ENCODE results near the gene ITGB5.

The ITGB5 gene

GRCh38 chr3:124763644-124764358, 123.4 kb downstream of the ITGB5 start:
- DNase-seq (ENCODE audit: low read depth) = no peak
- no peak for TF ChIP-seq MYC (IDR thresholded peaks at IDR 0.05; ENCODE audit: low read depth, low read length)
- TF ChIP-seq POLR2A (IDR thresholded peaks at IDR 0.05; ENCODE audit: extremely low read depth, insufficient read length) = no peak
- TF ChIP-seq, protein P1, sequence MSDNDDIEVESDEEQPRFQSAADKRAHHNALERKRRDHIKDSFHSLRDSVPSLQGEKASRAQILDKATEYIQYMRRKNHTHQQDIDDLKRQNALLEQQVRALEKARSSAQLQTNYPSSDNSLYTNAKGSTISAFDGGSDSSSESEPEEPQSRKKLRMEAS (IDR thresholded peaks at IDR 0.05; ENCODE audit: low read depth, low read length) = no peak
- TF ChIP-seq, protein P2, sequence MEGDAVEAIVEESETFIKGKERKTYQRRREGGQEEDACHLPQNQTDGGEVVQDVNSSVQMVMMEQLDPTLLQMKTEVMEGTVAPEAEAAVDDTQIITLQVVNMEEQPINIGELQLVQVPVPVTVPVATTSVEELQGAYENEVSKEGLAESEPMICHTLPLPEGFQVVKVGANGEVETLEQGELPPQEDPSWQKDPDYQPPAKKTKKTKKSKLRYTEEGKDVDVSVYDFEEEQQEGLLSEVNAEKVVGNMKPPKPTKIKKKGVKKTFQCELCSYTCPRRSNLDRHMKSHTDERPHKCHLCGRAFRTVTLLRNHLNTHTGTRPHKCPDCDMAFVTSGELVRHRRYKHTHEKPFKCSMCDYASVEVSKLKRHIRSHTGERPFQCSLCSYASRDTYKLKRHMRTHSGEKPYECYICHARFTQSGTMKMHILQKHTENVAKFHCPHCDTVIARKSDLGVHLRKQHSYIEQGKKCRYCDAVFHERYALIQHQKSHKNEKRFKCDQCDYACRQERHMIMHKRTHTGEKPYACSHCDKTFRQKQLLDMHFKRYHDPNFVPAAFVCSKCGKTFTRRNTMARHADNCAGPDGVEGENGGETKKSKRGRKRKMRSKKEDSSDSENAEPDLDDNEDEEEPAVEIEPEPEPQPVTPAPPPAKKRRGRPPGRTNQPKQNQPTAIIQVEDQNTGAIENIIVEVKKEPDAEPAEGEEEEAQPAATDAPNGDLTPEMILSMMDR (IDR thresholded peaks at IDR 0.05; ENCODE audit: low read depth, low read length) = no peak
- H3K4me3 ChIP-seq (ENCODE audit: low read depth, low read length) = no peak overlapping the region

- H3K4me3 ChIP-seq (ENCODE audit: low read depth, low read length) = no peak overlapping the region
- no peak for DNase-seq (ENCODE audit: low read depth)
- TF ChIP-seq POLR2A (IDR thresholded peaks at IDR 0.05; ENCODE audit: extremely low read depth, insufficient read length) (no peak), MYC (IDR thresholded peaks at IDR 0.05; ENCODE audit: low read depth, low read length) (no peak)
- TF ChIP-seq, protein P1 (IDR thresholded peaks at IDR 0.05; ENCODE audit: low read depth, low read length) = no peak
- TF ChIP-seq, protein P2 (IDR thresholded peaks at IDR 0.05; ENCODE audit: low read depth, low read length) = no peak
Measured at GRCh38 chr3:124763206-124763605, 124.0 kb downstream of the ITGB5 start.

GRCh38 chr3:124762661-124763011, 124.5 kb downstream of the ITGB5 start:
- TF ChIP-seq MYC (IDR thresholded peaks at IDR 0.05; ENCODE audit: low read depth, low read length) (no peak), POLR2A (IDR thresholded peaks at IDR 0.05; ENCODE audit: extremely low read depth, insufficient read length) (no peak)
- TF ChIP-seq, protein P2 (IDR thresholded peaks at IDR 0.05; ENCODE audit: low read depth, low read length) = no peak
- TF ChIP-seq, protein P1 (IDR thresholded peaks at IDR 0.05; ENCODE audit: low read depth, low read length) = no peak
- H3K4me3 ChIP-seq (ENCODE audit: low read depth, low read length) = no peak overlapping the region
- DNase-seq (ENCODE audit: low read depth) = no peak

GRCh38 chr3:124761935-124762660, 125.1 kb downstream of the ITGB5 start:
- no peak overlapping the region for H3K4me3 ChIP-seq (ENCODE audit: low read depth, low read length)
- DNase-seq (ENCODE audit: low read depth) = no peak
- TF ChIP-seq POLR2A (IDR thresholded peaks at IDR 0.05; ENCODE audit: extremely low read depth, insufficient read length) (no peak), MYC (IDR thresholded peaks at IDR 0.05; ENCODE audit: low read depth, low read length) (no peak)
- TF ChIP-seq, protein P1 (IDR thresholded peaks at IDR 0.05; ENCODE audit: low read depth, low read length) = no peak
- TF ChIP-seq, protein P2 (IDR thresholded peaks at IDR 0.05; ENCODE audit: low read depth, low read length) = no peak

GRCh38 chr3:124761250-124761796, 125.8 kb downstream of the ITGB5 start:
- H3K4me3 ChIP-seq (ENCODE audit: low read depth, low read length) = no peak overlapping the region
- DNase-seq (ENCODE audit: low read depth) = peak; percentile 68
- TF ChIP-seq, protein P2 (IDR thresholded peaks at IDR 0.05; ENCODE audit: low read depth, low read length) = peak; percentile 86
- TF ChIP-seq MYC (IDR thresholded peaks at IDR 0.05; ENCODE audit: low read depth, low read length) (no peak), POLR2A (IDR thresholded peaks at IDR 0.05; ENCODE audit: extremely low read depth, insufficient read length) (no peak)
- TF ChIP-seq, protein P1 (IDR thresholded peaks at IDR 0.05; ENCODE audit: low read depth, low read length) = no peak
